ENCODE results near the gene SLC27A6. TPM values are rescaled to one million over a fixed set of nuclear protein-coding genes. Genes with fewer than 3 reads are reported as not detected.

Gene SLC27A6
- total and polyA plus RNA-seq, 2 donors (not counting 1 experiment from before 2014, with no cell fraction given) = not detected

GRCh38 chr5:129021744-129022143 is 56.5 kb downstream of the SLC27A6 start:
- TF ChIP-seq EZH2 (IDR thresholded peaks at IDR 0.05; ENCODE audit: borderline replicate concordance, insufficient read depth, low read depth, low read length, poor library complexity, severe bottlenecking) (no peak), CTCF (IDR thresholded peaks at IDR 0.05) (no peak)

GRCh38 chr5:129022599-129022998 is 57.3 kb downstream of the SLC27A6 start:
- WGBS (ENCODE audit: insufficient coverage) = no CpG with 5 or more reads among the region's 2 CpGs
- CTCF ChIA-PET = no interaction called here

More at GRCh38 chr5:129021744-129022143, 56.5 kb downstream of the SLC27A6 start:
- no peak for DNase-seq
- H3K9me3 ChIP-seq (ENCODE audit: control extremely low read depth in 1 of 3, control insufficient read depth in 2 of 3, insufficient read depth in 1 of 3, low read length in 2 of 3) = no peaks in the 10 kb centered on the region
- H3K9ac ChIP-seq (ENCODE audit: low read length) = no peak overlapping the region
- WGBS (ENCODE audit: insufficient coverage) = no CpG with 5 or more reads among the region's 2 CpGs
- no peaks in the 10 kb centered on the region for H3K9me3 Mint-ChIP-seq (ENCODE audit: insufficient read depth)
- no peak overlapping the region for H3K4me3 ChIP-seq (ENCODE audit: control extremely low read depth in 1 of 5, extremely low read depth in 1 of 5, insufficient read depth in 1 of 5, low read depth in 2 of 5, low read length in 4 of 5)
- H2AFZ ChIP-seq (ENCODE audit: insufficient read depth, low read depth, low read length, poor library complexity, severe bottlenecking) = no peak overlapping the region
- H3K4me1 ChIP-seq (ENCODE audit: control insufficient read depth in 2 of 2, insufficient read depth in 2 of 2, low read length in 2 of 2) = no peaks in the 10 kb centered on the region
- ChIA-PET POLR2A (no interaction called here), CTCF (no interaction called here)
- H3K4me1 Mint-ChIP-seq = no peaks in the 10 kb centered on the region
- no peaks in the 10 kb centered on the region for H3K79me2 ChIP-seq (ENCODE audit: control insufficient read depth, insufficient read depth, low read length)
- H3K36me3 ChIP-seq (replicated peaks in 1 of 2; ENCODE audit: control extremely low read depth in 1 of 2, control insufficient read depth in 1 of 2, extremely low read depth in 1 of 2, insufficient read depth in 2 of 2, low read length in 1 of 2) = no peaks in the 10 kb centered on the region
- H3K27ac Mint-ChIP-seq = no peak overlapping the region
- no peak overlapping the region for H3K27ac ChIP-seq (ENCODE audit: low read length in 2 of 2)
- no peaks in the 10 kb centered on the region for H3K27me3 ChIP-seq (replicated peaks in 1 of 4; ENCODE audit: control extremely low read depth in 1 of 4, control insufficient read depth in 3 of 4, insufficient read depth in 4 of 4, low read length in 3 of 4)
- intact Hi-C loops (cut with micrococcal nuclease) = no loop called here
- peaks cover 3% of the 10 kb centered on the region for H3K27me3 Mint-ChIP-seq
- no peak overlapping the region for H3K4me2 ChIP-seq (replicated peaks; ENCODE audit: low read depth, low read length, poor library complexity, severe bottlenecking)
- no peak overlapping the region for H3K4me3 Mint-ChIP-seq
- no peak for ATAC-seq (ENCODE audit: low read depth)
- no peaks in the 10 kb centered on the region for H4K20me1 ChIP-seq (ENCODE audit: control insufficient read depth, insufficient read depth, low read length, poor library complexity, severe bottlenecking)

More at GRCh38 chr5:129022599-129022998, 57.3 kb downstream of the SLC27A6 start:
- Histone ChIP-seq H4K20me1 (ENCODE audit: control insufficient read depth, insufficient read depth, low read length, poor library complexity, severe bottlenecking) (no peaks in the 10 kb centered on the region), H3K27me3 (replicated peaks in 1 of 4; ENCODE audit: control extremely low read depth in 1 of 4, control insufficient read depth in 3 of 4, insufficient read depth in 4 of 4, low read length in 3 of 4) (no peaks in the 10 kb centered on the region), H2AFZ (ENCODE audit: insufficient read depth, low read depth, low read length, poor library complexity, severe bottlenecking) (no peak overlapping the region), H3K9me3 (ENCODE audit: control extremely low read depth in 1 of 3, control insufficient read depth in 2 of 3, insufficient read depth in 1 of 3, low read length in 2 of 3) (no peaks in the 10 kb centered on the region), H3K79me2 (ENCODE audit: control insufficient read depth, insufficient read depth, low read length) (no peaks in the 10 kb centered on the region), H3K36me3 (replicated peaks in 1 of 2; ENCODE audit: control extremely low read depth in 1 of 2, control insufficient read depth in 1 of 2, extremely low read depth in 1 of 2, insufficient read depth in 2 of 2, low read length in 1 of 2) (no peaks in the 10 kb centered on the region), H3K4me1 (ENCODE audit: control insufficient read depth in 2 of 2, insufficient read depth in 2 of 2, low read length in 2 of 2) (no peaks in the 10 kb centered on the region), H3K27ac (ENCODE audit: low read length in 2 of 2) (no peak overlapping the region), H3K9ac (ENCODE audit: low read length) (no peak overlapping the region), H3K4me2 (replicated peaks; ENCODE audit: low read depth, low read length, poor library complexity, severe bottlenecking) (no peak overlapping the region), H3K4me3 (ENCODE audit: control extremely low read depth in 1 of 5, extremely low read depth in 1 of 5, insufficient read depth in 1 of 5, low read depth in 2 of 5, low read length in 4 of 5) (no peak overlapping the region)
- ATAC-seq (ENCODE audit: low read depth) (no peak), DNase-seq (no peak)
- intact Hi-C loops (cut with micrococcal nuclease) = no loop called here
- Mint-ChIP-seq H3K4me3 (no peak overlapping the region), H3K27ac (no peak overlapping the region), H3K27me3 (peaks cover 3% of the 10 kb centered on the region), H3K4me1 (no peaks in the 10 kb centered on the region), H3K9me3 (ENCODE audit: insufficient read depth) (no peaks in the 10 kb centered on the region)
- TF ChIP-seq EZH2 (IDR thresholded peaks at IDR 0.05; ENCODE audit: borderline replicate concordance, insufficient read depth, low read depth, low read length, poor library complexity, severe bottlenecking) (no peak), CTCF (IDR thresholded peaks at IDR 0.05) (no peak)
- POLR2A ChIA-PET = no interaction called here
